Esophagus muscularis mucosa (tissue), 4 donors: Measurements from ENCODE around the gene C1orf105. TPM values are rescaled to one million over a fixed set of nuclear protein-coding genes. Genes with fewer than 3 reads are reported as not detected.
A peak's percentile ranks its signal among the peaks of the same experiment; 100 is the strongest.

Source experiments
- DNase-seq: peaks from one replicate; pipeline ENCODE4 v3.0.0-alpha.2; 2017; ENCODE audit errors: extremely low spot score
- H3K27ac ChIP-seq, 4 donors: fragments of 200-600 bp; sonication (generic); replicated peaks in 1 of 4; 1 replicate in 3 of 4; 2 replicates in 1 of 4; pipeline ENCODE4 v1.5.1; 2016 to 2019; ENCODE audit warnings: mild to moderate bottlenecking in 1 of 4
- H3K27me3 ChIP-seq, 4 donors: fragments of 200-600 bp; sonication (generic); one replicate each; pipeline versions ENCODE4 v1.5.1 to v1.6.0; 2016 to 2019
- H3K36me3 ChIP-seq, 4 donors: fragments of 200-600 bp; sonication (generic); one replicate each; pipeline ENCODE4 v1.5.1; 2016 to 2019
- H3K4me1 ChIP-seq, 4 donors: fragments of 200-600 bp; sonication (generic); one replicate each; pipeline ENCODE4 v1.5.1; 2016 to 2019
- H3K4me3 ChIP-seq, 4 donors: fragments of 200-600 bp; sonication (generic); 1 replicate in 2 of 4; 2 replicates in 2 of 4; pipeline ENCODE4 v1.5.1; 2016 to 2019; ENCODE audit warnings: mild to moderate bottlenecking in 4 of 4, moderate library complexity in 1 of 4
- H3K9me3 ChIP-seq, 4 donors: fragments of 200-600 bp; sonication (generic); 1 replicate in 3 of 4; 2 replicates in 1 of 4; pipeline ENCODE4 v1.5.1; 2016 to 2019
- EP300 ChIP-seq: sonication (generic); formaldehyde crosslinking; IDR thresholded peaks from one replicate; pipeline ENCODE4 v1.6.1; 2017; ENCODE audit warnings: antibody characterized with exemption
- POLR2A ChIP-seq: fragments of 450-650 bp; IDR thresholded peaks from one replicate; pipeline ENCODE4 v1.6.1; 2017; ENCODE audit warnings: antibody characterized with exemption, moderate library complexity, mild to moderate bottlenecking, low read depth
- POLR2AphosphoS5 ChIP-seq, 2 donors: sonication (generic); formaldehyde crosslinking; IDR thresholded peaks; one replicate each; pipeline ENCODE4 v1.6.1; 2017; ENCODE audit warnings: antibody characterized with exemption in 2 of 2
- WGBS: methylation state at CpG from one replicate; pipeline ENCODE4 v1.1.5; 2018; 5-methylcytosine and 5-hydroxymethylcytosine counted together
- intact Hi-C: fragments of 100-400 bp; cut with DNase I; formaldehyde crosslinking; loops from one replicate; pipeline ENCODE4 v1.15.1; 2023
- total RNA-seq, 4 donors: library from RNA; depleted of rRNA; stranded (reverse); fragments of >200 nt; gene quantifications; one replicate each; pipeline versions ENCODE4 v1.1.0 to v1.2.1, GENCODE V29; 2016
- TF ChIP-seq, protein P1 (sequence below), 3 experiments: fragments of 200-600 bp in 2 of 3; fragments of 450-650 bp in 1 of 3; sonication (generic) in 2 of 3; IDR thresholded peaks; one replicate each; pipeline ENCODE4 v1.5.1; 2017 to 2019; ENCODE audit warnings: antibody characterized with exemption in 3 of 3, mild to moderate bottlenecking in 2 of 3, moderate library complexity in 1 of 3

C1orf105 gene
- total RNA-seq, 4 donors from 2014 or later, result not detected

DNA sequence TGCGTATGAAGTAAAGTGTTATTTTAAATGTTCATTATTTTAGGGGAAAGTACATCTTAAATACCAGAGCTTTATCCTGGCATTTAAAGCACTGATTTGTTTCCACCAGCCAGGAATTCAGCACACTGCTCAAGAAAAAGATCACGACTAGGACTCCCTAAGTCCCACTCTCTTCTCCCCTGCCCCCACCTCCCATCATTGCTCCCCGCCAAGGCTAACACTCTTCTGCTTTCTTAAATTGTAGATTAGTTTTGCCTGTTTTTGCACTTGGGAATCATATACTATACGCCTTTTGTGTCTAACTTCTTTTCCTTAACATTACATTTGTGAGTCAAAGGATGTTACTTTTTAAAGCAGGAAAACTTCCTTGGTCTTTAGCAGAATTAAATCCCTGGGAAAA is 37.5 kb upstream of the C1orf105 start:
- peak overlapping the region; percentile 33 to 50 (median 44) for H3K27ac ChIP-seq
- 47% methylated on average over 4 of the region's 4 CpGs for WGBS
- H3K9me3 ChIP-seq, result no peaks in the 10 kb centered on the region
- peaks cover 0 to 26% (median 22%) of the 10 kb centered on the region in 4 donors for H3K4me1 ChIP-seq
- peak overlapping the region in 2 of 4 donors; percentile 9 to 19 for H3K4me3 ChIP-seq
- H3K27me3 ChIP-seq, result no peaks in the 10 kb centered on the region
- no peaks in the 10 kb centered on the region for H3K36me3 ChIP-seq
- intact Hi-C loops, result no loop called here
- no peak for DNase-seq
- TF ChIP-seq, protein P1, sequence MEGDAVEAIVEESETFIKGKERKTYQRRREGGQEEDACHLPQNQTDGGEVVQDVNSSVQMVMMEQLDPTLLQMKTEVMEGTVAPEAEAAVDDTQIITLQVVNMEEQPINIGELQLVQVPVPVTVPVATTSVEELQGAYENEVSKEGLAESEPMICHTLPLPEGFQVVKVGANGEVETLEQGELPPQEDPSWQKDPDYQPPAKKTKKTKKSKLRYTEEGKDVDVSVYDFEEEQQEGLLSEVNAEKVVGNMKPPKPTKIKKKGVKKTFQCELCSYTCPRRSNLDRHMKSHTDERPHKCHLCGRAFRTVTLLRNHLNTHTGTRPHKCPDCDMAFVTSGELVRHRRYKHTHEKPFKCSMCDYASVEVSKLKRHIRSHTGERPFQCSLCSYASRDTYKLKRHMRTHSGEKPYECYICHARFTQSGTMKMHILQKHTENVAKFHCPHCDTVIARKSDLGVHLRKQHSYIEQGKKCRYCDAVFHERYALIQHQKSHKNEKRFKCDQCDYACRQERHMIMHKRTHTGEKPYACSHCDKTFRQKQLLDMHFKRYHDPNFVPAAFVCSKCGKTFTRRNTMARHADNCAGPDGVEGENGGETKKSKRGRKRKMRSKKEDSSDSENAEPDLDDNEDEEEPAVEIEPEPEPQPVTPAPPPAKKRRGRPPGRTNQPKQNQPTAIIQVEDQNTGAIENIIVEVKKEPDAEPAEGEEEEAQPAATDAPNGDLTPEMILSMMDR (IDR thresholded peaks at IDR 0.05), result no peak

DNA sequence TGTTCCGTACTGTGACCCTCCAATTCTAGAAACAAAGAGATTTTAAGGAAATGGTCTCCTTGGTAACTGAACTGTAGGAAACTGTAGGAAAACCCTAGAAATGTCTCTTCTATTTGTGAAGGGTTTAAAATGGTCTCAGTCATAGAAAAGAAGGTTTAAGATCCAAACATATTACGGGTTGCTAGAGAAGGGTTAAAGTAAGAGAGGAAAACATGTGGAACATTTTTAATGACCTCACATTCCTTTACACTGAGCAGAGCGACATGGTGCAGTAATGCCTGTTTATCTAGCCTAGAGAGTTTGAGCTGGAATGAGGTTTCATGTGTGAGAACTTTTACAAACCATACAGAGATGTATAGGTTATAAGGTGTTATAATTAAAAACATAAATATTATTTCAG is 36.9 kb upstream of the C1orf105 start:
- Histone ChIP-seq H3K36me3 (no peaks in the 10 kb centered on the region), H3K4me3 (peak overlapping the region in 2 of 4 donors; percentile 9 to 19), H3K27ac (peak overlapping the region; percentile 33 to 50 (median 44)), H3K4me1 (peaks cover 0 to 26% (median 22%) of the 10 kb centered on the region in 4 donors), H3K27me3 (no peaks in the 10 kb centered on the region), H3K9me3 (no peaks in the 10 kb centered on the region)
- TF ChIP-seq EP300 (no peak), POLR2AphosphoS5 (IDR thresholded peaks at IDR 0.05) (no peak), POLR2A (no peak)
- TF ChIP-seq, protein P1 (IDR thresholded peaks at IDR 0.05), result no peak
- no peak for DNase-seq
- intact Hi-C loops, result no loop called here
- WGBS, result 24% methylated on average over 3 of the region's 3 CpGs

DNA sequence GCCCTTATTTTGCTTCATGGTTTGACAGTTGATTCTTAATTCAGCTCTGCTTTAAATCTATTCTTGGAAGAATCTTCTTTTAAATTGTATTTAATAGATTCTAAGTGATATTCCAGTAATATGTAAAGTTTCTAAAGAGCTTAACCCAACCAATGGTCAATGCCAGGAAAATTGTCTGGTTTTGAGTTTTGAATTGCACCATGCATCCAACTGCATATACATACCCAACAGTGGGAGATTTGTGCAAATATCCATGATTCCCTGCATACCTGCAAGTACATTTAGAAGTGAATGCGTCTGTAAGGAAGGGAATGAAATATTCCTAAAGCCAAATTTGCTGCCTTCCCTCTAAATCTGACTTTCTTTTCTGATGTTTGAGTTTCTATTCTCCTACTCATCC is 35.8 kb upstream of the C1orf105 start:
- Histone ChIP-seq H3K36me3 (no peaks in the 10 kb centered on the region), H3K4me1 (peaks cover 0 to 26% (median 22%) of the 10 kb centered on the region in 4 donors), H3K4me3 (no peak overlapping the region), H3K27me3 (no peaks in the 10 kb centered on the region), H3K27ac (no peak overlapping the region), H3K9me3 (no peaks in the 10 kb centered on the region)
- DNase-seq, result no peak
- WGBS, result 88% methylated on average over 1 of the region's 1 CpG
- intact Hi-C loops, result no loop called here
- TF ChIP-seq POLR2AphosphoS5 (IDR thresholded peaks at IDR 0.05), result no peak
- no peak for TF ChIP-seq POLR2A
- TF ChIP-seq, protein P1 (IDR thresholded peaks at IDR 0.05), result no peak
- TF ChIP-seq EP300, result no peak

DNA sequence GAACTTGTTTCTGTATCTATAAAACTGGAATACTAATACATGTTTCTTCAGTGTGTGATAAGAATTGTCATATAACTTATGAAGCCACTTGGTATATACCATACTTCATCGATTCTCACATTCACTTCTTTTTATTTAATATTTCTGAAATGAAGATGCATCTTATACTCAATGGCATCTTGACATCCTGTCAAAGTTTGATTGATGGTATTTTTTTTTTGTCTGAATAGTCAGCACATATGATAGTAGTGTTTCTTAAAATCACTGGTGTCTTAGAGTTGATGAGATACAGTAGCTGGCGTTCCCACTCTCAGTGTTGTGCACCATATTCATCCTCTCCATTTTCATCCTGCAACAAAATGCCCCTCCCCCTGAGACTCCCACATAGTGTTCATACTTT is 34.4 kb upstream of the C1orf105 start:
- intact Hi-C loops, result no loop called here

DNA sequence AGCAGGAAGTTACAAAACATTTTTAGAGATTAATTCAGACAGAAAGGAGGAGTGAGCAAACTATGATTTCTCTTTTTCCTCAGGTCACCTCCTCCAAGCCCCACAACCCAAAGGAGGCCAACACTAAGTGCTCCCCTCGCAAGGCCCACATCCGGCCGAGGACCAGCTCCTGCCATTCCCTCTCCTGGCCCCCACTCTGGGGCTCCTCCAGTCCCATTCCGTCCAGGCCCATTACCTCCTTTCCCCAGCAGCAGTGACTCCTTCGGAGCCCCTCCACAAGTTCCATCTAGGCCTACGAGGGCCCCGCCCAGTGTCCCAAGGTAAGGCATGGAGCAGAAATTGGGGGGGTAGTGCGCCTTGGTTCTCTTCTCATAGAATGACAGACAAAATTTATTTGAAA is 32.0 kb upstream of the C1orf105 start:
- DNase-seq, result no peak
- H3K4me3 ChIP-seq, result no peak overlapping the region
- peaks cover 0 to 39% (median 22%) of the 10 kb centered on the region in 4 donors for H3K4me1 ChIP-seq
- intact Hi-C loops, result no loop called here
- H3K27ac ChIP-seq, result no peak overlapping the region
- H3K9me3 ChIP-seq, result no peaks in the 10 kb centered on the region
- 94% methylated on average over 8 of the region's 8 CpGs for WGBS
- TF ChIP-seq, protein P1 (IDR thresholded peaks at IDR 0.05), result no peak
- TF ChIP-seq POLR2AphosphoS5 (IDR thresholded peaks at IDR 0.05) (no peak), POLR2A (no peak), EP300 (no peak)
- no peaks in the 10 kb centered on the region for H3K36me3 ChIP-seq
- no peaks in the 10 kb centered on the region for H3K27me3 ChIP-seq

More for the DNA sequence above, 34.4 kb upstream of the C1orf105 start:
- TF ChIP-seq POLR2A (no peak), EP300 (no peak), POLR2AphosphoS5 (IDR thresholded peaks at IDR 0.05) (no peak)
- TF ChIP-seq, protein P1 (IDR thresholded peaks at IDR 0.05), result no peak
- Histone ChIP-seq H3K27me3 (no peaks in the 10 kb centered on the region), H3K9me3 (no peaks in the 10 kb centered on the region), H3K4me3 (no peak overlapping the region), H3K4me1 (peaks cover 0 to 36% (median 29%) of the 10 kb centered on the region in 4 donors), H3K27ac (no peak overlapping the region), H3K36me3 (no peaks in the 10 kb centered on the region)
- WGBS, result 99% methylated on average over 2 of the region's 2 CpGs
- no peak for DNase-seq
